ENCODE measurements around the gene GGA3.
A peak's percentile ranks its signal among the peaks of the same experiment; 100 is the strongest.

- TF ChIP-seq CTCF (IDR thresholded peaks at IDR 0.05; ENCODE audit: low read depth, low read length, poor library complexity, severe bottlenecking) (peak; percentile 29), EZH2phosphoT487 (IDR thresholded peaks at IDR 0.05; ENCODE audit: borderline replicate concordance, low read length) (no peak)
These were observed 10.0 kb upstream of the GGA3 start for GRCh38 chr17:75271233-75271954.
